K562 (cell line): ENCODE measurements around the gene MAGI1.

ENCODE experiments used
- ATF4 ChIP-seq: fragments of 450-650 bp; formaldehyde crosslinking; IDR thresholded peaks from 2 replicates; pipeline ENCODE4 v1.4.0; 2022; ENCODE audit warnings: mild to moderate bottlenecking, moderate library complexity
- CTCF ChIP-seq, 3 experiments: IDR thresholded peaks in 2 of 3; conservative IDR thresholded peaks in 1 of 3; 2 replicates each; pipeline ENCODE4 v1.5.1; 2011 to 2012; ENCODE audit warnings: low read length in 3 of 3, mild to moderate bottlenecking in 3 of 3, control low read depth in 2 of 3, improper control_type of control experiment in 1 of 3, inconsistent platforms in 1 of 3, low read depth in 1 of 3, mixed read lengths in 1 of 3, moderate library complexity in 1 of 3; ENCODE audit not compliant: insufficient read depth in 2 of 3
- EGR1 ChIP-seq: fragments of 450-650 bp; conservative IDR thresholded peaks from 2 replicates; pipeline ENCODE4 v1.6.1; 2017; ENCODE audit warnings: mild to moderate bottlenecking
- ESRRA ChIP-seq: fragments of 450-650 bp; IDR thresholded peaks from 2 replicates; pipeline ENCODE4 v1.6.1; 2014; ENCODE audit warnings: low read depth, mild to moderate bottlenecking, moderate library complexity, borderline replicate concordance
- MED1 ChIP-seq: sonication (generic); formaldehyde crosslinking; IDR thresholded peaks from 2 replicates; pipeline ENCODE4 v1.8.1; 2023; ENCODE audit warnings: missing genetic modification reagents, borderline replicate concordance
- NFIC ChIP-seq: fragments of 450-650 bp; IDR thresholded peaks from 2 replicates; pipeline ENCODE4 v1.6.1; 2017; ENCODE audit warnings: mild to moderate bottlenecking, inconsistent platforms
- TFAP4 ChIP-seq: sonication (generic); formaldehyde crosslinking; IDR thresholded peaks from 2 replicates; pipeline ENCODE4 v1.8.0; 2022; ENCODE audit warnings: missing genetic modification reagents, mild to moderate bottlenecking, moderate library complexity, borderline replicate concordance
- USF2 ChIP-seq: sonication (generic); formaldehyde crosslinking; IDR thresholded peaks from 2 replicates; pipeline ENCODE4 v1.5.0; 2020; ENCODE audit warnings: missing genetic modification reagents
- ZFX ChIP-seq: sonication (generic); formaldehyde crosslinking; IDR thresholded peaks from 2 replicates; pipeline ENCODE4 v1.8.0; 2022; ENCODE audit warnings: mild to moderate bottlenecking, missing genetic modification reagents, moderate library complexity
- ZNF197 ChIP-seq: fragments of 200-800 bp; sonication (Bioruptor generic); IDR thresholded peaks from 2 replicates; pipeline ENCODE4 v1.6.1; 2016; ENCODE audit warnings: low read depth, missing genetic modification characterization, missing compliant biosample characterization

GRCh38 chr3:65758438-65758837, 280.3 kb downstream of the MAGI1 start:
- TF ChIP-seq USF2 (no peak), ZFX (CRISPR knock-in tag) (no peak), MED1 (CRISPR knock-in tag) (no peak), ESRRA (no peak), NFIC (no peak), ATF4 (CRISPR knock-in tag) (no peak), ZNF197 (CRISPR knock-in tag) (no peak), CTCF (IDR thresholded peaks at IDR 0.05 in 2 of 3, conservative IDR thresholded peaks at IDR 0.05 in 1 of 3; ENCODE audit: insufficient read depth in 2 of 3, low read depth in 1 of 3, low read length in 3 of 3) (no peak), TFAP4 (CRISPR knock-in tag) (no peak), EGR1 (no peak)
